Activated CD4-positive, alpha-beta memory T cell treated with anti-CD3 and anti-CD28 coated beads for 36 hours (primary cell): Measurements from ENCODE around the gene TACR2. TPM values are rescaled to one million over a fixed set of nuclear protein-coding genes. Genes with fewer than 3 reads are reported as not detected.
A peak's percentile ranks its signal among the peaks of the same experiment; 100 is the strongest.

ENCODE experiments used
- CTCF ChIA-PET: fragments of 350-600 bp; sonication (Branson Sonifier 250); formaldehyde crosslinking; loops from one replicate; lab custom pipeline; 2021; ENCODE audit warnings: antibody characterized with exemption, inconsistent platforms; lab: Charles Lee
- POLR2A ChIA-PET: fragments of 350-600 bp; sonication (Branson Sonifier 250); formaldehyde crosslinking; loops from one replicate; lab custom pipeline; 2021; ENCODE audit warnings: antibody characterized with exemption; lab: Charles Lee
- DNase-seq: peaks from one replicate; pipeline ENCODE4 v3.0.0-alpha.2; 2020
- H3K27ac Mint-ChIP-seq: one replicate; pipeline ENCODE4 v1.8.0; 2021; ENCODE audit warnings: mixed read lengths
- H3K27me3 Mint-ChIP-seq: one replicate; pipeline ENCODE4 v1.8.0; 2021; ENCODE audit warnings: mixed read lengths
- H3K36me3 Mint-ChIP-seq: one replicate; pipeline ENCODE4 v1.8.0; 2021; ENCODE audit warnings: mixed read lengths
- H3K4me1 Mint-ChIP-seq: one replicate; pipeline ENCODE4 v1.8.0; 2021; ENCODE audit warnings: low read depth, mixed read lengths
- H3K4me3 Mint-ChIP-seq: one replicate; pipeline ENCODE4 v1.8.0; 2021; ENCODE audit warnings: mild to moderate bottlenecking, mixed read lengths
- H3K9me3 Mint-ChIP-seq: one replicate; pipeline ENCODE4 v1.8.0; 2021; ENCODE audit warnings: mixed read lengths
- intact Hi-C: fragments of 100-400 bp; cut with micrococcal nuclease; formaldehyde crosslinking; loops from one replicate; pipeline ENCODE4 v1.15.1; 2023
- total RNA-seq, 2 experiments: library from RNA; stranded (reverse); gene quantifications; one replicate each; pipeline ENCODE4 v1.2.3, GENCODE V29; 2021

The TACR2 gene
- total RNA-seq, 2 experiments from 2014 or later = not detected

- no peak overlapping the region for H3K4me3 Mint-ChIP-seq
- DNase-seq = peak; percentile 89
- peaks cover 11% of the 10 kb centered on the region for H3K4me1 Mint-ChIP-seq
- CTCF ChIA-PET = interaction anchor here (0.6 to 7.9 kb wide), 27 partner anchors 10 to 459 kb away, joined by 3 to 118 read pairs (median 4); partner anchors contain the start of gene SUPV3L1
- intact Hi-C loops = loop anchor here (1.0 to 5.0 kb wide), 3 partner anchors 75 to 385 kb away; no protein-coding TSS in a partner anchor
- no peaks in the 10 kb centered on the region for H3K9me3 Mint-ChIP-seq
- H3K36me3 Mint-ChIP-seq = peaks cover 48% of the 10 kb centered on the region
- no peaks in the 10 kb centered on the region for H3K27me3 Mint-ChIP-seq
- POLR2A ChIA-PET = interaction anchor here (0.6 to 1.1 kb wide), 3 partner anchors 12 to 213 kb away, joined by 3 to 4 read pairs (median 3); partner anchors contain the start of gene SUPV3L1
- peak overlapping the region; percentile 67 for H3K27ac Mint-ChIP-seq
Measured at GRCh38 chr10:69392481-69393000, 24.2 kb downstream of the TACR2 start.

- peaks cover 11% of the 10 kb centered on the region for H3K4me1 Mint-ChIP-seq
- H3K27me3 Mint-ChIP-seq = no peaks in the 10 kb centered on the region
- POLR2A ChIA-PET = no interaction called here
- peak overlapping the region; percentile 13 for H3K27ac Mint-ChIP-seq
- no peak for DNase-seq
- CTCF ChIA-PET = interaction anchor here (1.1 to 7.9 kb wide), 4 partner anchors 16 to 177 kb away, joined by 3 to 118 read pairs (median 16); no protein-coding TSS in a partner anchor
- no peaks in the 10 kb centered on the region for H3K9me3 Mint-ChIP-seq
- H3K4me3 Mint-ChIP-seq = no peak overlapping the region
- peaks cover 48% of the 10 kb centered on the region for H3K36me3 Mint-ChIP-seq
- intact Hi-C loops = loop anchor here (5.0 kb wide), 2 partner anchors 74 to 384 kb away; no protein-coding TSS in a partner anchor
Measured at GRCh38 chr10:69391158-69391557, 25.6 kb downstream of the TACR2 start.

GRCh38 chr10:69389827-69390490, 26.8 kb downstream of the TACR2 start:
- POLR2A ChIA-PET = no interaction called here
- intact Hi-C loops = loop anchor here (5.0 kb wide), 2 partner anchors 73 to 383 kb away; no protein-coding TSS in a partner anchor
- Mint-ChIP-seq H3K9me3 (no peaks in the 10 kb centered on the region), H3K36me3 (peaks cover 53% of the 10 kb centered on the region), H3K4me3 (no peak overlapping the region), H3K27me3 (no peaks in the 10 kb centered on the region), H3K4me1 (peaks cover 11% of the 10 kb centered on the region), H3K27ac (peak overlapping the region; percentile 26)
- DNase-seq = no peak
- CTCF ChIA-PET = interaction anchor here (4.6 to 7.9 kb wide), 2 partner anchors 17 to 152 kb away, joined by 27 to 118 read pairs; no protein-coding TSS in a partner anchor

- no peak overlapping the region for H3K27ac Mint-ChIP-seq
- intact Hi-C loops = no loop called here
- POLR2A ChIA-PET = no interaction called here
- H3K9me3 Mint-ChIP-seq = no peaks in the 10 kb centered on the region
- DNase-seq = no peak
- H3K27me3 Mint-ChIP-seq = no peaks in the 10 kb centered on the region
- H3K4me1 Mint-ChIP-seq = peaks cover 11% of the 10 kb centered on the region
- CTCF ChIA-PET = interaction anchor here (7.9 kb wide), 1 partner anchor 151 kb away, joined by 118 read pairs; no protein-coding TSS in a partner anchor
- no peak overlapping the region for H3K4me3 Mint-ChIP-seq
- peaks cover 54% of the 10 kb centered on the region for H3K36me3 Mint-ChIP-seq
Measured at GRCh38 chr10:69388488-69388887, 28.2 kb downstream of the TACR2 start.

DNA sequence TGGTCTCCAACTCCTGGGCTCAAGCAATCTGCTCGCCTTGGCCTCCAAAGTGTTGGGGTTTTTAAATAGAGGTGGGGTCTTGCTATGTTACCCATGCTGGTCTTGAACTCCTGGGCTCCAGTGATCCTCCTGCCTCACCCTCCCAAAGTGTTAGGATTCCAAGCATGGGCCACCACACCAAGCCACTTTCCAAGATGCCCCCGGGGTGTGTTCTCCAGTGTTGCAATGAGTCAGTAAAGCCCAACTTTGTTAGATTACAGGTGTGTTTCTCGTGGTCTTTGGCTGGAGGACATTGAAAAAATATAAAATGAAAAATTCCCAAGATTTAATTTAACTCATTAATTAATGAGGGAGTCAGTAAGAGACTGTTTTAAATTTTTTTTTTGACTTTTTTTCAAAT, 29.2 kb downstream of the TACR2 start:
- POLR2A ChIA-PET = no interaction called here
- H3K27ac Mint-ChIP-seq = no peak overlapping the region

DNA sequence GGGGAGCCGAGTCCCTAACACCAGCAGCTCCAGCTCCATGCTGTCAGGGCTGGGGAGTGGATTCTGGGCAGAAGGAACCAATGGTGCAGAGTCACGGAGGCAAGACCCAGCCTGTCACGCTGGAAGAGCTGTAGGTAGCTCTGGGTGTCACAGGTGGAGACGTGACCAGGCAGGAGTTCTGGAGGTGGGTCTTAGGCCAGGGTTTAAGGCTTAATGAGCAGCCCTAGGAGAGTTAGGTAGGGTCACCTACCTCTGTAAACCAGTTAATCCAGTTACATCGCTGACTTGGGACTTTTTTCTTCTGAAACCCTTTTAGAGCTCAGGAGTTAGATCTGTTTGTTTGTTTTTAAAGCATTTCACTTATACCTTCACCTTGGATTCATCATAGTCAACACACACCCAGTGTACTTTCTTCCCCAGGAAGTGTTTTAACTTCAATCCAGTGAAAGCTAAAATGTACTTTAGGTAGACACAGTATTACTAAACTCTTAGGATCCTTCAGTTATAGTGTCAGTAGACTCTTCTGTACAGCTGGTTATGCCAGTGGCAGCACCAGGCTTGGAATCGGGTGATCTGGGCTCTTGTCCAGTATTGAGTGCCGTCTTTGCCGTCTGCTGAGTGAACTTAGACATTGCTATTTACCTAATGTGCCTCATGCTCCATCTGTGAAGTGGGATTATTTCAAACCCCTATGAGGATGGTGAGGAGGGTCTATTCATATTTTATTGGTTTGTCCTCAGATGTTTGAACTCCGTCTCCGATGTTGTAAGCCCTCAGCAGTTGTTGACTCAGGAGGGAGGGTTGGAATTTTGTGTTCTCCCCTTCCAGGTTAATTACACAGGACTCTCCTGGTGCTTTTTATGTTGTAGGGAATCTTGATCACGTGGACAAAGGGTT, 31.0 kb downstream of the TACR2 start:
- intact Hi-C loops = no loop called here
- peaks cover 59% of the 10 kb centered on the region for H3K36me3 Mint-ChIP-seq
- H3K27ac Mint-ChIP-seq = no peak overlapping the region
- ChIA-PET POLR2A (no interaction called here), CTCF (no interaction called here)
- peaks cover 2% of the 10 kb centered on the region for H3K4me1 Mint-ChIP-seq
- DNase-seq = no peak
- no peaks in the 10 kb centered on the region for H3K27me3 Mint-ChIP-seq
- H3K9me3 Mint-ChIP-seq = no peaks in the 10 kb centered on the region
- H3K4me3 Mint-ChIP-seq = no peak overlapping the region

More for the DNA sequence above, 29.2 kb downstream of the TACR2 start:
- H3K36me3 Mint-ChIP-seq = peaks cover 57% of the 10 kb centered on the region
- DNase-seq = no peak
- H3K9me3 Mint-ChIP-seq = no peaks in the 10 kb centered on the region
- peaks cover 9% of the 10 kb centered on the region for H3K4me1 Mint-ChIP-seq
- CTCF ChIA-PET = no interaction called here
- intact Hi-C loops = no loop called here
- no peak overlapping the region for H3K4me3 Mint-ChIP-seq
- no peaks in the 10 kb centered on the region for H3K27me3 Mint-ChIP-seq

GRCh38 chr10:69384320-69384719, 32.4 kb downstream of the TACR2 start:
- H3K4me1 Mint-ChIP-seq = peaks cover 2% of the 10 kb centered on the region
- CTCF ChIA-PET = no interaction called here
- no peak for DNase-seq
- intact Hi-C loops = no loop called here
- H3K4me3 Mint-ChIP-seq = no peak overlapping the region
- H3K36me3 Mint-ChIP-seq = peaks cover 67% of the 10 kb centered on the region
- POLR2A ChIA-PET = no interaction called here
- H3K27me3 Mint-ChIP-seq = no peaks in the 10 kb centered on the region
- H3K9me3 Mint-ChIP-seq = no peaks in the 10 kb centered on the region
- H3K27ac Mint-ChIP-seq = peak overlapping the region; percentile 40

DNA sequence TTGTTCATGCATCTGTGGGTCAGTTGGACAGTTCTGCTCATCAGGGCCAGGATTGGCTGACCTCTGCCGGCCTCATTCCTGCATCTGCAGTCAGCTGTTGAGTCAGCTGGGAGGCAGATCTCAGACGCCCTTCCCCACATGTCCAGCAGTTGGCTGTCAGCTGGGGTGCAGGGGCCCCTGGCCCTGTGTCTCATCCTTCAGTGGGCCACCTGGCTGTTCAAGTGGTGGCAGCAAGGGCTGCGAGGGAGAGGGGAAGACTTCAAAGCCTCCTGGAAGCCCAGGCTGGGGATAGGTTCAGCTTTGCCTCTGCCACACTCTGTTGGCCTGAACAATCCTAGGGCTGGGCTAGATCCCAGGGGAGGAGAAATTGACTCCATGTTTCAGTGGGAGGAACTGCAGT, 33.2 kb downstream of the TACR2 start:
- Mint-ChIP-seq H3K36me3 (peaks cover 64% of the 10 kb centered on the region), H3K9me3 (no peaks in the 10 kb centered on the region), H3K4me3 (no peak overlapping the region), H3K27ac (peak overlapping the region; percentile 42), H3K27me3 (no peaks in the 10 kb centered on the region), H3K4me1 (no peaks in the 10 kb centered on the region)
- ChIA-PET POLR2A (no interaction called here), CTCF (interaction anchor here (2.1 kb wide), 1 partner anchor 9 kb away, joined by 16 read pairs; no protein-coding TSS in a partner anchor)
- DNase-seq = no peak
- intact Hi-C loops = no loop called here

DNA sequence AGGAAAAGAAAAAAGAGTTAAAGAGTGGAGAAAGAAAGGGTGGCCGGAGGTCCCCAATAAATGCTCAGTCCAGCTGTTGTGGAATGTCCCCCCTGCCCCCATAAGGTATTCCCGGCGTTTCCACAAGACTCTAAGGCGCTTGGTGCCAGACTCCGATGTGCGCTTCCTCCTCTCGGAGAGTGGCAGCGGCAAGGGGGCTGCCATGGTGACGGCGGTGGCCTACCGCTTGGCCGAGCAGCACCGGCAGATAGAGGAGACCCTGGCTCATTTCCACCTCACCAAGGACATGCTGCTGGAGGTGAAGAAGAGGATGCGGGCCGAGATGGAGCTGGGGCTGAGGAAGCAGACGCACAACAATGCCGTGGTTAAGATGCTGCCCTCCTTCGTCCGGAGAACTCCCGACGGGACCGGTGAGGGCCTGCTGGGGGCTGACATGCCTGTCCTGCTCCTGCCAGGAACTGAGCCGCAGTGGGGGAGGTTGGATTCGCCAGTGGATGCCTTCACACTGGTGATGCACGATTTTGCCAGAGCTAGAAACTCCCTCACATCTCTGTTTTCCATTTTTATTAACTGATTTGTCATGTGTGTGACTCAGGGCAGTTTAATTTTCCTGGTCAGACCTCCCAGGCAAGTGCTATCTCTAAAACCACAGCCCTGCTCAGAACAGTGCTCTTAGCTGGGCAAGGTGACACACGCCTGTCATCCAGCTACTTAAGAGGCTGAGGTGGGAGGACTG, 34.2 kb downstream of the TACR2 start:
- Mint-ChIP-seq H3K4me3 (no peak overlapping the region), H3K9me3 (no peaks in the 10 kb centered on the region), H3K27ac (peak overlapping the region; percentile 59), H3K27me3 (no peaks in the 10 kb centered on the region), H3K4me1 (no peaks in the 10 kb centered on the region), H3K36me3 (peaks cover 62% of the 10 kb centered on the region)
- ChIA-PET CTCF (interaction anchor here (1.6 to 2.1 kb wide), 2 partner anchors 10 to 147 kb away, joined by 4 to 16 read pairs; no protein-coding TSS in a partner anchor), POLR2A (no interaction called here)
- DNase-seq = no peak
- intact Hi-C loops = no loop called here

DNA sequence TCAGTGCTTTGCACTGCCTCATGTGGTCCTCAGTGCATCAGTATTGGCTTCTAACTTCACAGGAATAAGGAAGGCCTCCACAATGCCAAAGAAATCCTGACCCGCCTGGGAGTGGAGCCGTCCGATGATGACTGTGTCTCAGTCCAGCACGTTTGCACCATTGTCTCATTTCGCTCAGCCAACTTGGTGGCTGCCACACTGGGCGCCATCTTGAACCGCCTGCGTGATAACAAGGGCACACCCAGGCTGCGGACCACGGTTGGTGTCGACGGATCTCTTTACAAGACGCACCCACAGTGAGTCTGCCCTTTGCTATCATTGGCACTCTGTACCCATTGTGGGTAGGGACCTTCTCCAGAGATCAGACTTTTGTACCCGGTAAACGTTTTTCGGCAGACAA, 36.9 kb downstream of the TACR2 start:
- H3K27ac Mint-ChIP-seq = no peak overlapping the region

DNA sequence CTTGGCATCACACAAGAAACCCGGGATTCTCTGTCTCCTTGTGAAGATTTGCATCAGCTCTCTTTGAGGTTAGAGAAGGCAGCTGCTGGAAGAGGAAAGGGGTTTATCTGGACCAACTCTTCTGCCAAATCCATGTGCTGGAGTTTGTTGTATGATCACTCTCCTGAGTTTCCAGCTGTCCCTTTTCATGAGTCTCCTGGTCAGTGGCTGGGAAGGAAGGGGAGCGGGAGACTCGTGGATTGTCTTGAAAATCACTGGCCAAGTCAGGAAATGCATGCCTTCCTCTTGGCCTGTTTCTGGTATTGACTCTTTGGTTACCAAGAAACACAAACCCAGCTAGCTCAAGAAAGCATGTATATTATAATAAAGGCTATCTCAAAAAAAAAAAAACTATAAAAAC, 38.8 kb downstream of the TACR2 start:
- ChIA-PET POLR2A (no interaction called here), CTCF (no interaction called here)
- Mint-ChIP-seq H3K9me3 (no peaks in the 10 kb centered on the region), H3K27me3 (no peaks in the 10 kb centered on the region), H3K36me3 (peaks cover 52% of the 10 kb centered on the region), H3K4me1 (no peaks in the 10 kb centered on the region), H3K27ac (no peak overlapping the region), H3K4me3 (no peak overlapping the region)
- intact Hi-C loops = no loop called here
- DNase-seq = no peak

More for the DNA sequence above, 36.9 kb downstream of the TACR2 start:
- Mint-ChIP-seq H3K9me3 (no peaks in the 10 kb centered on the region), H3K27me3 (no peaks in the 10 kb centered on the region), H3K4me3 (no peak overlapping the region), H3K4me1 (no peaks in the 10 kb centered on the region), H3K36me3 (peaks cover 62% of the 10 kb centered on the region)
- CTCF ChIA-PET = no interaction called here
- intact Hi-C loops = no loop called here
- DNase-seq = no peak
- POLR2A ChIA-PET = no interaction called here
